Measurements from ENCODE around the gene RIMS4. TPM values are rescaled to one million over a fixed set of nuclear protein-coding genes. Genes with fewer than 3 reads are reported as not detected.

RIMS4 gene
- total RNA-seq, 1 experiment from 2014 or later, result 16.3 TPM

DNA sequence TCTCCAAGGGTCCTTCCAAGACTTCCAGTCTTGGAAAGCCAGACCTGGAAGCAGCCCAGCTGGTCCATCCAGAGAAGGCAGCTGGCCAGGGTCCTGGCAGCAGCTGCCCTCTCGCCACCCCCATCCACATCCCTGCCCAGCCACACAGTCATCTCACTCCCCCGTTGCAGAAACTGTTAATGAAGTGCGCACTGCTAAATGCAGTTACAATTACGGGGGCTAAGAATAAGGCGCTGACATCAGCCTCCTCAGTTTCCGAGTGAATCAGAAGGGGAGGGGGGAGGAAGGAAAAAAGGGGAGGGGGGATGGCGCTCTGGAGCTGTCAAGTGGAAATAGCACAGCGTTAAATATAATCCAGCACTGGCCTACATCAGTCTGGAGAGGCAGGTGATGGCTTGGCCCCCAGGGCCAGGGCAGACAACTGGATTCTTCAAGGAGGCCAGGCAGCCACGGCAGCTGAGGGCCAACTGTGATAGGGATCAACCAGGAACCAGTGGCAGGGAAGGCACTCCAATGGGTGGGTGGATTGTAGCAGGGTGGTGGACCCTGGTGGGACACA lies 6.9 kb downstream of the RIMS4 start:
- Histone ChIP-seq H3K9me3 (ENCODE audit: control insufficient read depth, low read depth, low read length) (no peaks in the 10 kb centered on the region), H3K4me2 (ENCODE audit: insufficient read depth, insufficient read length, low read length) (no peak overlapping the region), H3K27ac (ENCODE audit: insufficient read length, low read depth, low read length) (no peak overlapping the region), H2BK120ac (ENCODE audit: low read depth, low read length, poor library complexity, severe bottlenecking) (no peak overlapping the region), H3K4ac (ENCODE audit: low read depth, low read length) (no peak overlapping the region), H4K5ac (ENCODE audit: insufficient read length, low read depth, low read length) (no peak overlapping the region), H3K4me1 (ENCODE audit: insufficient read depth, low read length) (no peaks in the 10 kb centered on the region), H2BK20ac (ENCODE audit: low read depth, low read length, poor library complexity, severe bottlenecking) (no peak overlapping the region), H4K20me1 (ENCODE audit: control insufficient read depth, insufficient read depth, insufficient read length) (no peaks in the 10 kb centered on the region), H2AK5ac (ENCODE audit: insufficient read length, low read length) (no peak overlapping the region), H2BK12ac (ENCODE audit: insufficient read length, low read depth, low read length) (no peak overlapping the region), H3K79me1 (ENCODE audit: insufficient read depth, low read depth, low read length, poor library complexity, severe bottlenecking) (no peaks in the 10 kb centered on the region), H3K23me2 (ENCODE audit: insufficient read length, low read depth, low read length, poor library complexity, severe bottlenecking) (no peaks in the 10 kb centered on the region), H2BK5ac (ENCODE audit: insufficient read length, low read length) (no peak overlapping the region), H2BK15ac (ENCODE audit: low read depth, low read length) (no peak overlapping the region), H3K56ac (ENCODE audit: insufficient read length, low read depth, low read length) (no peak overlapping the region), H3K79me2 (ENCODE audit: insufficient read depth, low read length) (no peaks in the 10 kb centered on the region; the same call in 1 of the 2 replicates), H3K14ac (ENCODE audit: insufficient read depth, low read length) (no peak overlapping the region), H2AFZ (ENCODE audit: low read length) (no peak overlapping the region), H4K8ac (replicated peaks; ENCODE audit: insufficient read length, low read depth, low read length) (no peak overlapping the region), H3K23ac (ENCODE audit: insufficient read length, low read depth, low read length) (no peak overlapping the region), H3T11ph (ENCODE audit: low read length) (no peak overlapping the region), H3K9ac (ENCODE audit: extremely low read depth, insufficient read length, low read length) (no peak overlapping the region), H3K18ac (ENCODE audit: insufficient read length, low read depth, low read length) (no peak overlapping the region), H4K91ac (ENCODE audit: insufficient read length, low read depth, low read length) (no peak overlapping the region), H3K27me3 (ENCODE audit: insufficient read depth, low read length) (no peaks in the 10 kb centered on the region; the same call in 1 of the 2 replicates)
- Mint-ChIP-seq H3K4me1 (peaks cover 0 to 37% of the 10 kb centered on the region in 2 experiments; a peak in 3 of 4 replicates), H3K4me3 (no peak overlapping the region), H3K36me3 (ENCODE audit: insufficient read depth in 1 of 3, low read depth in 3 of 3) (peaks cover 0 to 11% (median 0%) of the 10 kb centered on the region in 3 experiments; a peak in 4 of 7 replicates), H3K9me3 (no peaks in the 10 kb centered on the region), H3K27me3 (ENCODE audit: low read depth) (peaks cover 24% of the 10 kb centered on the region), H3K27ac (no peak overlapping the region)
- no CpG with 5 or more reads among the region's 9 CpGs for WGBS (ENCODE audit: extremely low coverage, insufficient read length, low lambda C conversion rate)
- TF ChIP-seq, protein P1, sequence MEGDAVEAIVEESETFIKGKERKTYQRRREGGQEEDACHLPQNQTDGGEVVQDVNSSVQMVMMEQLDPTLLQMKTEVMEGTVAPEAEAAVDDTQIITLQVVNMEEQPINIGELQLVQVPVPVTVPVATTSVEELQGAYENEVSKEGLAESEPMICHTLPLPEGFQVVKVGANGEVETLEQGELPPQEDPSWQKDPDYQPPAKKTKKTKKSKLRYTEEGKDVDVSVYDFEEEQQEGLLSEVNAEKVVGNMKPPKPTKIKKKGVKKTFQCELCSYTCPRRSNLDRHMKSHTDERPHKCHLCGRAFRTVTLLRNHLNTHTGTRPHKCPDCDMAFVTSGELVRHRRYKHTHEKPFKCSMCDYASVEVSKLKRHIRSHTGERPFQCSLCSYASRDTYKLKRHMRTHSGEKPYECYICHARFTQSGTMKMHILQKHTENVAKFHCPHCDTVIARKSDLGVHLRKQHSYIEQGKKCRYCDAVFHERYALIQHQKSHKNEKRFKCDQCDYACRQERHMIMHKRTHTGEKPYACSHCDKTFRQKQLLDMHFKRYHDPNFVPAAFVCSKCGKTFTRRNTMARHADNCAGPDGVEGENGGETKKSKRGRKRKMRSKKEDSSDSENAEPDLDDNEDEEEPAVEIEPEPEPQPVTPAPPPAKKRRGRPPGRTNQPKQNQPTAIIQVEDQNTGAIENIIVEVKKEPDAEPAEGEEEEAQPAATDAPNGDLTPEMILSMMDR (conservative IDR thresholded peaks at IDR 0.05), result no peak
- no peak for DNase-seq

Measured in H9 (cell line).